COLO668 (cell line): ENCODE data around the gene SPACA6.

ENCODE experiments used
- DNase-seq: peaks from one replicate; lab custom pipeline; 2025; ENCODE audit not compliant: unreplicated experiment; lab: John Stamatoyannopoulos, UW

SPACA6 gene

DNA sequence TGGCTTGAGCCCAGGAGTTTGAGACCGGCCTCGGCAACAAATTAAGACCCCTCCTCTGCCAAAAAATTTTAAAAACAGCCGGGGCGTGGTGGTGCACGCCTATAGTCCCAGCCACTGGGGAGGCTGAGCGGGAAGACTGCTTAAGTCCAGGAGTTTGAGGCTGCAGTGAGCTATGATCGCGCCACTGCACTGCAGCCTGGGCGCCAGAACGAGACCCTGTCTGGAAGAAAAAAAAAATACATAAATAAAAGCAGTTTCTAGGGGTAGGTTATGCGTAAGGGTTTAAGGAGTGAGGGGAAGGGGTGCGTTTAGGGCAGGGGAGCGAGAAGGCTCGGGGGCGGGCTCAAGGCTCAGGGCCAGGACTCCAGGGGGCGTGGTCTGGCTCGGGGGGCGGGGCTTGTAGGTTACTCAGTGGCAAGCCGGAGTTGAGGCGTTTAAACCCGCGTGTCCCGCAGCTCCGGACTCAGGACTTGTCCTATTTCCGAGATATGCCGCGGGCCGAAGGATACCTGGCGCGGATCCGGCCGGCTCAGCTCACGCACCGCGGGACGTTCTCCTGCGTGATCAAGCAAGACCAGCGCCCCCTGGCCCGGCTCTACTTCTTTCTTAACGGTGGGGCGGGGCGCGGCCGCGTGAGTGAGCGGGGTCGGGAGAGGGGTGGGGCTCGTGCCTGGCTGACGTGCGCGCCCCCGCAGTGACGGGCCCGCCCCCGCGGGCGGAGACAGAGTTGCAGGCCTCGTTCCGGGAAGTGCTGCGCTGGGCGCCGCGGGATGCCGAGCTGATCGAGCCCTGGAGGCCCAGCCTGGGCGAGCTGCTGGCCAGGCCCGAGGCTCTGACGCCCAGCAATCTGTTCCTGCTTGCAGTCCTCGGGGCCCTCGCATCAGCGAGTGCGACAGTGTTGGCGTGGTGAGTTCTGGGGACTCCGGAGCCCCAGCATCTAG is 10.7 kb downstream of the SPACA6 start:
- DNase-seq, result peak; percentile 92

GRCh38 chr19:51704626-51705025 is 11.5 kb downstream of the SPACA6 start:
- DNase-seq, result no peak

- no peak for DNase-seq
Measured at GRCh38 chr19:51706296-51706695, 13.2 kb downstream of the SPACA6 start.

DNA sequence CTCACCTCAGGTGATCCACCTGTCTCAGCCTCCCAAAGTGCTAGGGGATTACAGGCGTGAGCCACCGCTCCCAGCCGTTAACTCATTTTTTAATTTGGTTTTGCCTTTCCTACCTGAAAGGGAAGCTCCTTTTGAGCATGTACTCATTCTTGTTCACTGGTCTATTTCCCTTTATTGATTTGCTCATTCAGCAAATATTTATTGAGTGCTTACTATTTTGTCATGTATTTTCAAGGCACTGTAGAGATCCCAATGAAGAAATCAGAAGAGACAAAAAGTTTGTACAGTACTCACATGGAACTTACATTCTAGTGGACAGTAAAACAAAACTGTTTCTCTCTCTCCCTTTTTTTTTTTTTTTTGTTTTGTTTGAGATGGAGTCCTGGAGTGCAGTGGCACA is 13.8 kb downstream of the SPACA6 start:
- no peak for DNase-seq

DNA sequence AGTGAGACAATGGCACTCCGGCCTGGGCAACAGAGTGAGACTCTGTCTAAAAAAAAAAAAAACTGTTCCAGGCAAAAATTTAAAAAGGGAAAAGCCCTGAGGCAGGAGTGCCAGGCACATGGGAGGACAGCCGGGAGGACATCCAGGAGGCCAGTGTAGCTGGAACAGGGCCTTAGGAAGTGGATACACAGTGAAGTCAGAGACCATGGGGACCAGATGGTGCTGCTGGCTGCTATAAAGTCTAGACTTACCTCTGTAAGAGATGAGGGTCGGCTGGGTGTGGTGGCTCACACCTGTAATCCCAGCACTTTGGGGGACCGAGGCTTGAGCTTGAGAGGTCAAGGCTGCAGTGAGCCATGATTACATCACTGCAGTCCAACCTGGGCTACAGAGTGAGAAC is 15.7 kb downstream of the SPACA6 start:
- no peak for DNase-seq

DNA sequence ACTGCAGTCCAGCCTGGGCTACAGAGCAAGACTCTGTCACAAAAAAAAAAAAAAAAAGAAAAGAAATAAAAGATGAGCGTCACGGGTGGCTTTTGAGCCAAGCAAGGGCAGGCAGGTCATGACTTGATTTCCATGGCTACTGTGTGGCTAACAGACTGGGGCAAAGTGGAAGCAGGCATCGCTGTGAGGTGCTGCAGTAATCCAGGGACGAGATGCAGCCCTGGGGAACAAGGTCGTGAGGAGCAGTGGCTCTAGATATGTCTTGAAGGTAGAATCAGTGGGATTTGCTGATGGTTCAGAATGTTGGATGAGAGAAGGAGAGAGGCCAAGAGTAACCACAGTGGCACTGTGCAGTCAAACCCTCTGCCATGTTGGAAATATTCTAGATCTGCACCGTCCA is 16.4 kb downstream of the SPACA6 start:
- DNase-seq, result no peak

GRCh38 chr19:51710163-51710562 is 17.0 kb downstream of the SPACA6 start:
- DNase-seq, result no peak

- no peak for DNase-seq
Measured at GRCh38 chr19:51711702-51712101, 18.6 kb downstream of the SPACA6 start.

GRCh38 chr19:51712461-51713081 is 19.4 kb downstream of the SPACA6 start:
- DNase-seq, result peak; percentile 31

- DNase-seq, result no peak
Measured at GRCh38 chr19:51713319-51714285, 20.5 kb downstream of the SPACA6 start.

DNA sequence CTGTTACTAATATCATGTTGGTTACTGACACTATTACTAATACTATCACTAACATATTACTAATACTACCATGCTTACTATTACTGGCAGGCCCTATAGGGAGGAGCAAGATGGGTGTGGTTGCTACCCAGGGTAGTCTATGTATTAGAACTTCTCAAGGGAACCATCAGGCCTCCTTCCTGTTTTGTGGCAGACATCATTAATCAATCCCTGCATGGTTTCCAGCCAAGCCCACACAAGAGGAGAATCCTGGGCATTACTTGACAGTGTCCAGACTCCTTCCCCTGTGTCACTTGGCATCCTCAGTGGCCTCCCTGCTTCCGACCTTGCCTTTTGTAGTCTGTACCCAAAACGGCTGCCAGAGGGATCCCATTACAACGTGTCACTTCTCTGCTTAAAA is 21.7 kb downstream of the SPACA6 start:
- DNase-seq, result no peak

DNA sequence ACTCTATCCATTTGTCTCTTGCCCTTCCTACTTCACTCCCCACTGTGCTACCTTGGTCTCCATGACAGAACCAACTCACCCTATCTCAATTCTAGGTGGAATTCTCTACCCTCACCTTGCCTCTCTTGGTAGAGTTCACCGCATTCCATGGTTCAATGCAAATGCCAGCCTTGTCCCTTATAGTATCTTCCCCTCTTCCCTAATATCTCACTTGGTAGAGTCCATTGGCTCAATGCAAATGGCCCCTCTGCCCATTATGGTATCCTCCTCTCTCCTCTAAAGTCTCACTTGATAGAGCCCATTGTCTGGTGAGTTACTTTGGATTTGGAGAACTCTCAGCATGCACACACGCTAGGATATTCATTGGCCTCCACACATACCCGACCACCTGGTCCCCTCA is 22.7 kb downstream of the SPACA6 start:
- no peak for DNase-seq

DNA sequence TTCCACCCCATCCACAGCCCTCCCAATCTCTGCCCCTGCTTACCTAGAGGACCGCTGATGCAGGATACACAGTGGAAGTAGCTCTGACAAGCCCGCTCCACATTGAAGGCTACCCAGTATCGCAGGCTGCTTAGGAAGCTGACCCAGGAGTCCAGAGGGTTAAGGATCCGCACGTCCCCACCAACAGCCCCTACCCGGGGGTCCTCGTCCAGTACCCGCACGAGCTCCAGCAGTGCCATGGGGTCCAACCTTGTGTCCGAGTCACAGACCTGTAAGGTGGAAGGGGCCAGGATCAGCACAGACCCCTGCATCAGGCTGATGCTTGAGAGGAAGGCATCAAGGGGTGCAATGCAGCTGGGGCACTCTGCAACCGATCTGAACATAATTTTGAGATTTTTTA is 23.8 kb downstream of the SPACA6 start:
- no peak for DNase-seq

DNA sequence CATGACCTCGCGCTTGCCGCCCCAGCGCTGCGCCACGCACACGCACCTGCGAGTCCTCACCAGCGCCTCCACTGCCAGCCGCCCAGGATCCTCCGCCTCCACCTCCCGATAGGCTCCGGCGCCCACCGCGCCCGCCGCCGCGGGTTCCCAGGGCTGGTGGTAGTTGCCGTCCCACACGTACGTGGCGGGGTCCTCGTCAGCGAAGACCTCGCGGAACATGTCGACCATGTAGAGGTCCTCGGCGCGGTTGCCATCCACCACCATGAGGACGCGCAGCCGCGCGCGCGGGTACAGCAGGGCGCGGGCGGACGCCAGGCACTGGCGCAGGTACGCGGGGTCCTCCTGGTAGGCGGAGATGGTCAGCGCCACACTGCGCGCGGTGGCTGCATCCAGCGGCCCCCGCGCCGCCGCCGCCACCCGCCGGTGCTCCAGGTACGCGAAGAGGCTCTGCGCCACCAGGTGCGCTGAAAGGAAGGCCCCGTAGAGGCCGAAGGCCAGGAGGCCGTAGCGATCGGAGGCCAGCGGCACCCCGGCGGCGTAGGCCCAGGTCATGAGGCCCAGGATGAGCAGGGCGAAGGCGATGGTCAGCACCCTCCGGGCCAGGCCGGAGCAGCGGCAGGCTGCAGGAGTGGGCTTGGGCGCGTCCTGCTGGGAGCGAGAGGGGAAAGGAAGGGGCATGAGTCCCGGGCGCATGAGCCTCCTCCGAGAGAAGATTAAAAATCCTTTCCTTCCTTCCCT is 26.3 kb downstream of the SPACA6 start:
- DNase-seq, result no peak

DNA sequence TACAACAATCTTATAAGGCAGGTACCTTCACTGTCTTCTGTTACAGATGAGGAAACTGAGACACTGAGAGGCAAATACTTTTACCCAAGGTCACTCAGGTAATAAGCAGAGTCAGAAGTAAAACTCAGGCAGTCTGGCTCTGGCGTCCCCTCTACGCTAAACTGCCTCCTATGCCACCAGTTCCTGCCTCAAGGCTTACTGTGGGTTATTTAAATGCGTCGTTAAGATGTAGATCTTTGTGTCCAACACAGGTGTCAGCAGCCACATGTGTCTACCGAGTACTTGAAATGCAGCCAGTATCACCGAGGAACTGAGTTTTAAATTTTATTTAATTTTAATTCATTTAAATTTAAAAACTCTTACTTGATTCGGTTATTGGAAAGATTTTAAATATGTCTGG is 28.8 kb downstream of the SPACA6 start:
- no peak for DNase-seq

GRCh38 chr19:51722492-51722891 is 29.4 kb downstream of the SPACA6 start:
- no peak for DNase-seq

DNA sequence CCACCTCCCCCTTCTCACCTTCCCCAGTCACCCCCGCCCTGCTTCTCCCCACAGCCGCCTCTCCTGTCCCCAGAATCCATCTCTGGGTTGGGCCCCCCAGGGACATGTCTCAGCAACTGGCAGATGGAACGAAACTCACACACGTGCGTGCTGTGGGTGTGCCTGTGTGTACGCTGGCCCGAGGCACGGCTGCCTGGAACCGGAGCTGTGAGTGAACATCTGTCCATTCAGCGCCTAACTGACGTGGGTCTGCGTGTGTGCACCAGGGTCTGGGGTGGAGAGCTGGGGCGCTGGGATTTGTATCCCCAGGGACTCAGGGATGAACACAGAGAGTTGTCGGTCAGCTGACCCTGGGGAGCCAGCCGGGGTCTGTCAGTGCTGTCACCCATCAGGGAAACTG is 31.4 kb downstream of the SPACA6 start:
- no peak for DNase-seq

DNA sequence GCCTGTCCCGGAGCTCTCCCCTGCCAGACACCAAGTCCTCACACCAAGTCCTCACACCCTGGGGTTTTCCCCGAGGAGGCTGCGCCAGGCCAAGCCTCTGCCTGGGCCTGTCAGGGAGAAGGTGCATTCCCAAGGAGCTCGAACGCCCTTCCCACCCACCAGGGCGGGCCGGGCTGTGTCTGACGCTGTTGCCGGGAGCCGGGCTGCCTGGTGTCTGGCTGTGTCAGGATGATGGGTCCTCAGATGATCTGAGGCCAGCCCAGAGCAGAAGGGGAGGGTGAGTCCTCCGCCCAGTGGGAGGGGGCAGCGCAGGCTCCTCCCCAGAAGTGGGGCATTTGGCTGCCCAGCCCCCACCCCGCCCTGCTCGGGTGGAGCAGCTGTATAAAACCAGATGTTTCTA is 32.9 kb downstream of the SPACA6 start:
- no peak for DNase-seq

GRCh38 chr19:51727349-51727880 is 34.3 kb downstream of the SPACA6 start:
- no peak for DNase-seq

- no peak for DNase-seq
Measured at GRCh38 chr19:51729781-51730180, 36.7 kb downstream of the SPACA6 start.
